WERI-Rb-1 (cell line): ENCODE results near the gene SCUBE1.

Experiments used
- DNase-seq: peaks from one replicate; pipeline ENCODE4 v3.0.0-alpha.2; 2020
- H3K27ac ChIP-seq: fragments of 250-450 bp; sonication (Bioruptor Pico); 2 replicates; pipeline ENCODE4 v1.5.1; 2020; ENCODE audit warnings: mild to moderate bottlenecking, moderate library complexity
- H3K27me3 ChIP-seq: fragments of 250-450 bp; sonication (Bioruptor Pico); 2 replicates; pipeline ENCODE4 v1.5.1; 2021; ENCODE audit warnings: mild to moderate bottlenecking, low read depth, moderate library complexity; ENCODE audit not compliant: insufficient read depth, severe bottlenecking
- H3K36me3 ChIP-seq: fragments of 250-450 bp; sonication (Bioruptor Pico); 2 replicates; pipeline ENCODE4 v1.5.1; 2020; ENCODE audit warnings: mild to moderate bottlenecking, moderate library complexity
- H3K4me3 ChIP-seq: 2 replicates; pipeline ENCODE4 v1.5.1; 2011; ENCODE audit warnings: low read depth, mild to moderate bottlenecking, control low read depth, low read length
- H3K9me3 ChIP-seq: fragments of 250-450 bp; sonication (Bioruptor Pico); 2 replicates; pipeline ENCODE4 v1.5.1; 2021; ENCODE audit warnings: mild to moderate bottlenecking, moderate library complexity; ENCODE audit not compliant: severe bottlenecking
- TF ChIP-seq, protein P1 (sequence below): IDR thresholded peaks from 2 replicates; pipeline ENCODE4 v1.5.1; 2011; ENCODE audit warnings: low read depth, mild to moderate bottlenecking, control low read depth, inconsistent platforms, low read length

The SCUBE1 gene

DNA sequence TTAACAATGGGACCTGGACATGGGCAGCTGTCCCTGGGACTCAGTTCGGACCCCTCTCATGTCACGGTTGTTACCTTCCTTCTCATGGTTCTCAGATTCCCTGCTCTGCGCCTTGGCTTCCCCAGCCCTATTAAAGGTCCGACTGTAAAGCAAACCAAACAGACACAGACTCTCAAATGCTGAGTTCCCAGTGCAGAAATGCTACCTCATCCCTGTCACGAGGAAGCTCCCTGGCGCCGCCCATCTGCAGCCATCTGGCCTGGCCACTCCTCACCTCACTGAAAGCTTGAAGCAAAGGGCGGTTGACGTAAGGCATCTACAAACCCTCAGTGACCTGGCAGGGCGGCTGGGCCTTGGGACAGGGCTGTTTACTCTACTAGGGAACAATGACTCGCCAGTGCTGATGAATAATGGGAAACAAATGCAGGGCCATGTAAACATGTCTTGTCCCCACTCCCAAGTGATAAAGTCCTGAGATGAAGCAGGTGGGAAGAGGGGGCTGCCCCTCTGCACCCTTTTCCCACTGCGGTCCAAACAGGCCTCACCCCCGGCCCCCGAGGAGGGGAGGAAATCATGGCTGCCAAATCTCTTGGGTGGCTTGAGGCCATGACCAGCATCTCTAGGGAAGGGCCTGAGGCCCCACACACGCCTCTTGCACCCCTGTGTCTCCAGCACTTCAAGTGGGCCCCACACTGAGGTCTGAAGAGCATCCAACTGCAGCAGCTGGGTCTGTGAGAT is 49.3 kb downstream of the SCUBE1 start:
- Histone ChIP-seq H3K4me3 (no peak overlapping the region), H3K27ac (peak overlapping the region; percentile 72), H3K9me3 (no peaks in the 10 kb centered on the region), H3K36me3 (no peaks in the 10 kb centered on the region), H3K27me3 (no peaks in the 10 kb centered on the region)
- TF ChIP-seq, protein P1, sequence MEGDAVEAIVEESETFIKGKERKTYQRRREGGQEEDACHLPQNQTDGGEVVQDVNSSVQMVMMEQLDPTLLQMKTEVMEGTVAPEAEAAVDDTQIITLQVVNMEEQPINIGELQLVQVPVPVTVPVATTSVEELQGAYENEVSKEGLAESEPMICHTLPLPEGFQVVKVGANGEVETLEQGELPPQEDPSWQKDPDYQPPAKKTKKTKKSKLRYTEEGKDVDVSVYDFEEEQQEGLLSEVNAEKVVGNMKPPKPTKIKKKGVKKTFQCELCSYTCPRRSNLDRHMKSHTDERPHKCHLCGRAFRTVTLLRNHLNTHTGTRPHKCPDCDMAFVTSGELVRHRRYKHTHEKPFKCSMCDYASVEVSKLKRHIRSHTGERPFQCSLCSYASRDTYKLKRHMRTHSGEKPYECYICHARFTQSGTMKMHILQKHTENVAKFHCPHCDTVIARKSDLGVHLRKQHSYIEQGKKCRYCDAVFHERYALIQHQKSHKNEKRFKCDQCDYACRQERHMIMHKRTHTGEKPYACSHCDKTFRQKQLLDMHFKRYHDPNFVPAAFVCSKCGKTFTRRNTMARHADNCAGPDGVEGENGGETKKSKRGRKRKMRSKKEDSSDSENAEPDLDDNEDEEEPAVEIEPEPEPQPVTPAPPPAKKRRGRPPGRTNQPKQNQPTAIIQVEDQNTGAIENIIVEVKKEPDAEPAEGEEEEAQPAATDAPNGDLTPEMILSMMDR, result no peak
- DNase-seq, result peak; percentile 94

DNA sequence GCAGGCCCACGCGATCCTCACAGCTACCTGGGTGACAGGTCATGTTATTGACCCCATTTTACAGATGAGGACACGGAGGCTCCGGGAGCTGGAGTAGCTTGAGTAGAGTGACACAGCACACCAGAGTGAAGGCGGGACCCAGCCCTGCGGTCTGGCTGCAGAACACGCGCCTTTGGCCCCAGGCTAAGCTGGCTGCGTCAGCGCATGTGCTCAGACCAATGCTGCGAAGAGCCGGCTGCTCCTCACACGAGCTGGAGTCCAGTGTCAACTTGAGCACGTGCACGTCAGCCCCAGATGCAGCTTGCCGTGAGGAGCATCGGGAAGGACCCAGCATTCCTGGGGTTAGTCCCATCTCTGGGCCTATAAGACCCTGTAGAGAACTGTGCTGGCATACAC is 49.9 kb downstream of the SCUBE1 start:
- TF ChIP-seq, protein P1, result no peak
- no peaks in the 10 kb centered on the region for H3K27me3 ChIP-seq
- H3K9me3 ChIP-seq, result no peaks in the 10 kb centered on the region
- peak overlapping the region; percentile 72 for H3K27ac ChIP-seq
- H3K4me3 ChIP-seq, result no peak overlapping the region
- no peaks in the 10 kb centered on the region for H3K36me3 ChIP-seq
- DNase-seq, result no peak

DNA sequence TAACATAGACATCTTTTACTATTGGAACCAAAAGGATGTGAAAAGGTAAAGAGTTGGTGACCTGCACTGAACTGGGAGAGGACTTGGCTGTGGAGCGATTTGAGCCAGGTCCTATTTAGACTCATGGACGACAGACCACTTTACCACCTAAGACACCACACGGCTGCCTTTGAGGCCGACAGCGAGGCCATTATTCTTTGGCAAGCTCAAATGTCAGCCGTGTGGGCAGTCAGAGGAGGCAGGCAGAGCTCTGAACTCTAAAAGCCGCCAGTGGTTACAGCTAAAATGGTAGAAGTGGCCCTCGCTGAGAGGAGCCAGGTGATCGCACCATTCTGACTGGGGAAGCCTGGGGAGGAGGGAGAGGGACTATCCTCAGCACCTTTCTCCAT is 50.5 kb downstream of the SCUBE1 start:
- no peaks in the 10 kb centered on the region for H3K27me3 ChIP-seq
- no peak for DNase-seq
- H3K27ac ChIP-seq, result peak overlapping the region; percentile 72

DNA sequence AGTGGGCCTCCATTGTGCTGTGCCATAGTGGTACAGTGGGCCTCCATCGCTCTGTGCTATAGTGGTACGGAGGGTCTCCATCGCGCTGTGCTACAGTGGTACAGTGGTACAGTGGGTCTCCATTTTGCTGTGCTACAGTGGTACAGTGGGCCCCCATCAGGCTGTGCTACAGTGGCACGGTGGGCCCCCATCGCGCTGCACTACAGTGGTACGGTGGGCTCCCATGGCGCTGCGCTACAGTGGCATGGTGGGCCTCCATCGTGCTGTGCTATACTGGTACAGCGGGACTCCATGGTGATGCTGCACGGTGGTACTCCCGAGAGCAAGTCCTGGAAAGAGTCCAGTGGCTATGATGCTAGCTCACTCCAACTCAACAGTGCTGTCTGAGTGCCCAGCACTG is 51.8 kb downstream of the SCUBE1 start:
- Histone ChIP-seq H3K36me3 (no peaks in the 10 kb centered on the region), H3K27me3 (no peaks in the 10 kb centered on the region), H3K4me3 (no peak overlapping the region), H3K27ac (no peak overlapping the region), H3K9me3 (no peaks in the 10 kb centered on the region)
- TF ChIP-seq, protein P1, result no peak
- no peak for DNase-seq

More for the DNA sequence above, 50.5 kb downstream of the SCUBE1 start:
- H3K4me3 ChIP-seq, result no peak overlapping the region
- no peaks in the 10 kb centered on the region for H3K36me3 ChIP-seq
- TF ChIP-seq, protein P1, result no peak
- H3K9me3 ChIP-seq, result no peaks in the 10 kb centered on the region

DNA sequence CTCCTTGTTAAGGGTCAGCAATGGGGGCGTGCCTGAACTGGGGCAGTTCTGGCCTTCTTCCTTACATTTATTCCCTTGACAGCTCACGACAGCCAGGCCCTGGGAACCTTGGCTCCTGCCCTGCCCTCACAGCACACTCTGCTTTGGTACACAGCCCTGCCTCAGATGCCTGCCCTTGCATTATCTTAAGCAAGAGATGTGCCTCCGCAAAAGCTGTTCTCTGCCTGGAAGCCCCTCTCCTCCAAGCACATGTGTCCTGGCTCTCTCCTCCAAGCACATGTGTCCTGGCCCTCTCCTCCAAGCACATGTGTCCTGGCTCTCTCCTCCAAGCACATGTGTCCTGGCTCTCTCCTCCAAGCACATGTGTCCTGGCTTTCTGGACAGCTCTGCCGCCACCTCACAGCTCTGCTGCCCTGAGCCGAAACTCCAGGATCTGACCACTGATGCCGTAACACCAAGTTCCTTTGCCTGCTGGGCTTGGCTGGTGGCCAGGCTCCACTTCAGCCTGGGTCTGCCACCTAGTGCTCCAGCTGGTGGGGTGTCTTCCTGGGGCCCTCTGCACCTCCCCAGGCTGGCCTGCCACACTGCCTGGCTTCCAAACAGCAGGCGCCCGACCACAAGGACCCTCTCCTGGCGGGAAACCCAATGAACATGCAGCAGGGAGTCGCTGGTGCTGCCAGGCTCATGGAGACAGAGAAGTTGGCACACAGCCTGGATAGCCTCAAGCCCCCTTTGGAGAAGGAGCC is 53.0 kb downstream of the SCUBE1 start:
- DNase-seq, result no peak
- Histone ChIP-seq H3K27ac (no peak overlapping the region), H3K9me3 (no peaks in the 10 kb centered on the region), H3K36me3 (no peaks in the 10 kb centered on the region), H3K4me3 (no peak overlapping the region), H3K27me3 (no peaks in the 10 kb centered on the region)
- TF ChIP-seq, protein P1, result no peak
